Muscle layer of colon (tissue), 2 donors: ENCODE measurements around the gene BBS1.
"Not testable (repeated sequence)": the region's sequence is repeated elsewhere in the genome, so short reads cannot be mapped to it uniquely, and the experiment has no call there.

Source experiments
- H3K27ac ChIP-seq: one replicate; pipeline ENCODE4 v1.7.0; 2013; ENCODE audit warnings: low read depth, mild to moderate bottlenecking, low read length, moderate library complexity
- H3K27me3 ChIP-seq, 2 donors: one replicate each; pipeline ENCODE4 v1.7.0; 2013; ENCODE audit warnings: low read length in 2 of 2, mild to moderate bottlenecking in 2 of 2; ENCODE audit not compliant: insufficient read depth in 2 of 2, control insufficient read depth in 1 of 2
- H3K36me3 ChIP-seq: one replicate; pipeline ENCODE4 v1.7.0; 2013; ENCODE audit warnings: mild to moderate bottlenecking, low read length; ENCODE audit not compliant: insufficient read depth
- H3K4me1 ChIP-seq: one replicate; pipeline ENCODE4 v1.7.0; 2013; ENCODE audit warnings: mild to moderate bottlenecking, low read length; ENCODE audit not compliant: insufficient read depth
- H3K4me3 ChIP-seq, 2 donors: one replicate each; pipeline ENCODE4 v1.7.0; 2013; ENCODE audit warnings: low read length in 2 of 2, low read depth in 1 of 2, mild to moderate bottlenecking in 1 of 2, moderate library complexity in 1 of 2
- H3K9ac ChIP-seq: one replicate; pipeline ENCODE4 v1.7.0; 2013; ENCODE audit warnings: low read length
- H3K9me3 ChIP-seq: one replicate; pipeline ENCODE4 v1.7.0; 2013; ENCODE audit warnings: mild to moderate bottlenecking, low read length
- donor health status: abdominal sarcoma.
- donor health status: Adenocarcinoma of cecum.

Gene BBS1

DNA sequence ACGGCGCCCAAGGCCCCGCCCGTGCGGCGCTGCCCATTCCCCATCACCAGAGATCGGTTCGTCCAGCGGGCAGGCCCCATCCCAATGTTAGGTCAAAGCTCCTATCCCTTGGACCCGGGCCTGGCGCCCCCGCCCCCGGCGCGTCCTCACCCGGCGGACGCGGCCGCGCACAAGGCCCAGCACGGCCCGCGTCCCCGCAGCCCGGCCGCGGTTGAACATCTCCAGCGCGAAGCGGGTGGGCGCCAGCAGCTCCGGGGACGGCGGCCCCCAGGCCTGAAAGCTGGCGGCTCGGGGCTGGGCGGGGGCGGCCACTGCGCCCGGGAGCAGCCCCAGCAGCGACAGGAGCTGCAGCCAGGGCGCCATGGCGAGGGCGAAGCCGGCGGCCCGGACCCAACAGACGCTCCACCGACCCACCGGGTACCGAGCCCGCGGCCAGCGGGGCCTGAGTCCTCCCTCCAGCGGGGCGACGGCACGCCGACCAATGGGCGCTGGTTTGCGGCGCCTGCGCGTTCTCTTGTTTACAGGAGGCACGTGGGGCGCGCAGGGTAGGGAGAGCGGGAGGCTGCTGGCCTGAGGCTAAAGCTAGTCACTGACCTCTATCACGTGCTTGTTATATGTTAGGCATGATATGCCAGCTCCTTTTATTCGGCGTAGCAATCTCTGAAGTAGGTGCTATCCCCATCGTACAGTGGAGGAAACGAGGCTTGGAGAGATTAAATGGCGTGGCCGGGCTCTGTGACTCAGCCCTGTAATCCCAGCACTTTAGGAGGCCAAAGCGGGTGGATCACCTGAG lies 57.9 kb downstream of the BBS1 start, which contains the start of gene CTSF:
Gene CTSF, minus strand, starts transcription at position 483 of the 793 bp plus-strand sequence. Its CDS starts 120 bp downstream, at position 363.
- H3K9me3 ChIP-seq: no peaks in the 10 kb centered on the region
- H3K27me3 ChIP-seq: no peaks in the 10 kb centered on the region
- H3K36me3 ChIP-seq: peaks cover 4% of the 10 kb centered on the region
- H3K27ac ChIP-seq: peak within 1 kb of the TSS; percentile 52
- peaks cover 14% of the 10 kb centered on the region for H3K4me1 ChIP-seq
- peak within 1 kb of the TSS; percentile 38 to 70 for H3K4me3 ChIP-seq
- no peak within 1 kb of the TSS for H3K9ac ChIP-seq

DNA sequence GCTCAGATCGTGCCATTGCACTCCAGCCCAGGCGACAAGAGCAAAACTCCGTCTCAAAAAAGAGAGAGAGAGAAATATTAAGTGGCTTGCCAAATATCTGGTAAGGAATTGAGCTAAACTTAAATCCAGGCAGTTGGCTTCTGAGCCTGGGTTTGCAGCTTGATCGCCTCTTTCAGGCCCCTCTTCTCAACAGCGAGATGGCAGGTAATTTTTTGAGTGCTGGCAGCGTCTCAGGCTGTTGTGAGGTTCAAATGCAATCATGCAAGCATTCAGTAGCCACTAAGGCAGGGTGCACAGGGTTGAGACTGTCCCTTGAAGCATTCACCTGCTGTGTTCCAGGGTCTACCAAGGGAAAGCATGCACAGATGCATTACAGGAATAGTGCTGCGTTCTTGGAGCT lies 58.6 kb downstream of the BBS1 start:
- H3K36me3 ChIP-seq: peaks cover 4% of the 10 kb centered on the region
- H3K4me1 ChIP-seq: peaks cover 14% of the 10 kb centered on the region
- no peaks in the 10 kb centered on the region for H3K27me3 ChIP-seq
- peak overlapping the region in 1 of 2 donors; percentile 70 for H3K4me3 ChIP-seq
- no peak overlapping the region for H3K27ac ChIP-seq
- H3K9me3 ChIP-seq: no peaks in the 10 kb centered on the region
- H3K9ac ChIP-seq: no peak overlapping the region

DNA sequence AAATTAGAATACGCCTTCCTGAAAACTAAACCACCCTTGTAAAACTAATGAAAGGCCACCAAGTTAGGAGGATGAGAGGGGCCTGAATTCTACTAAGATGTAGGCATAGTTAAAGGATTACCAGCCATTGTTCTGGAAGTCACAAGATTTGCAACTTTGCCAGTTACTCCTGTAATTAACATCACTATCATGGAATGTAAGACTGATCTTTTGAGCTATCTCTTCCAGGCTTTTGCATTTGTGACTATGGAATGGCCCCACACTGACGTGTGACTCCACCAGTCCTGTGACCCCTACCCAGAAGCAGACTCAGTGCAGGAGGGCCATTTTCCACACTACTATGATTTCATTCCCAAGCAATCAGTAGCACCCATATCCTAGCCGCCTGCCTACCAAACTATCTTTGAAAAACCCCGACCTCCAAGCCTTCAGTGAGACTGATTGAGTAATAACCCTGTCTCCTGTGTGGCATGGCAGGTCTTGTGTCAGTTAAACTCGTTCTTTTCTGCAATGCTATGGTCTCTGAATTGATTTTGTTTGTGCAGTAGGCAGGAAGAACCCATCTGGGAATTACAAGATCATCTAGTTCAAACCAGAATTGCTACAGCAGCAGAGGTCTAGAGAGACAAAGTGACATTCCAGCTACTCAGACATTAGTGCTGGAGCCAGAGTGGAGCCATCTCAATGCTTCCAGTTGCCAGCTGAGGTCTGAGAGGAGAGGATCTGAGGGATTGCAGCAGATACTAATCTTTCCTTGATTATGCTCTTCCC lies 59.8 kb downstream of the BBS1 start:
- Histone ChIP-seq H3K9ac (no peak overlapping the region), H3K36me3 (peaks cover 4% of the 10 kb centered on the region), H3K4me3 (no peak overlapping the region), H3K27ac (no peak overlapping the region), H3K27me3 (no peaks in the 10 kb centered on the region), H3K9me3 (no peaks in the 10 kb centered on the region), H3K4me1 (peaks cover 14% of the 10 kb centered on the region)

DNA sequence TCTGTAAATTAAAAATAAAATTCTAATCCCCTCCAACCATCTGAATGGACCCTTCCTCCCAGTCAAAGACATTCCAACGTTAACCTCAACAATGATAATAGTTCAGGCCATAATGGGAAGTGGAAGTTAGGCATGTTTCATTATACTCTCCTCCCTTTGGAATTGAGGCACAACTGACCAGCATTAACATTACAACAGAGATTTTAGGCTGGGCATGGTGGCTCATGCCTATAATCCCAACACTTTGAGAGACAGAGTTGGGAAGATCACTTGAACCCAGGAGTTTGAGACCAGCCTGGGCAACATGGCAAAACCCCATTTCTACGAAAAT lies 60.4 kb downstream of the BBS1 start:
- Histone ChIP-seq H3K36me3 (no peaks in the 10 kb centered on the region), H3K4me1 (peaks cover 14% of the 10 kb centered on the region), H3K4me3 (no peak overlapping the region), H3K9ac (no peak overlapping the region), H3K27me3 (no peaks in the 10 kb centered on the region), H3K9me3 (no peaks in the 10 kb centered on the region), H3K27ac (no peak overlapping the region)

DNA sequence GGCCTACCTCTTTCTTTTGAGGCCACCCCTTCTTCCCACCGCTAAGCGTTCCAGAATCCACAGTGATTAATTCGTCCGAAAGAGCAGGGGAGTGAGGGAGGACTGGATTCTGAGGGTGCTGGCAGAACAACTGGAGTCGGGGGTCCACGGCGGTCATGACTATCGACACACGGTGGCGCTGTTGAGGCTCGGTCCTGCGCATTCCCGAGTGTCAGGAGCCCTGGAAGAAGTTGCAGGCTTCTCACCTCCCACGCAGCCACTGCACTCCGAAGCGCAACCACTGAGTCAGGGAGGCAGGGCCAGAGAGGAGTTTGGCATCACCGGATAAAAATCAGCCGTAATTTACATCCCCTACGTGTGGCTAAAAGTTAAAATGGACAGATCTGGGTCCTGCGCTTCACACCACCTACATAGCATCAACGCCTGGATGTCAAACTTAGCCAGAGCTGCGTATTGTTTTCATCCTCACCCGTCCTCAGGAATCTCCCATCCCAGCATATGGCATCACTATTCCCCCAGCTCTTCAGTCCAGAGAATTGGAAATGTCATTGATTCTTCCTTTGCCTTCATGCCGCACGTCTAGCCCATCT lies 68.7 kb downstream of the BBS1 start:
- Histone ChIP-seq H3K27me3 (no peaks in the 10 kb centered on the region), H3K27ac (no peak overlapping the region), H3K9ac (no peak overlapping the region), H3K4me3 (no peak overlapping the region), H3K9me3 (no peaks in the 10 kb centered on the region), H3K4me1 (peaks cover 5% of the 10 kb centered on the region), H3K36me3 (no peaks in the 10 kb centered on the region)

DNA sequence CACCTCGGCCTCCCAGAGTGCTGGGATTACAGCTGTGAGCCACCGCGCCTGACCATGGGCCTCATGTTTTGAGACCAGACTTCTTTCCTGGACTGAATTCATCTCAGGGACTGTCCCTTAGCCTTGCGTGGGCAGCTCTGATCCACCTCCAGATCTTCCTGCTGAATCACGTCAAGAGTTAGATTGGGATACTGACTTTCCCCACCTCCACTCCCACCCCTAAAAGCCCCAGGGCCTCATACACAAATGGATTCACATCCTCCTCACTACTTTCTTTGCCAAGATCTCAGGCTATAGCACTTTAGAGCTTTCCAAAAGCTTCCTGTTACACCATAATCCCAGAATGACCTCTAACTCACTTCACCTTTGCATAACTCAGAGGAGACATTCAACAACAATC lies 70.4 kb downstream of the BBS1 start:
- Histone ChIP-seq H3K4me3 (no peak overlapping the region), H3K4me1 (peaks cover 5% of the 10 kb centered on the region), H3K27me3 (no peaks in the 10 kb centered on the region), H3K9me3 (no peaks in the 10 kb centered on the region), H3K36me3 (no peaks in the 10 kb centered on the region), H3K9ac (no peak overlapping the region), H3K27ac (no peak overlapping the region)

DNA sequence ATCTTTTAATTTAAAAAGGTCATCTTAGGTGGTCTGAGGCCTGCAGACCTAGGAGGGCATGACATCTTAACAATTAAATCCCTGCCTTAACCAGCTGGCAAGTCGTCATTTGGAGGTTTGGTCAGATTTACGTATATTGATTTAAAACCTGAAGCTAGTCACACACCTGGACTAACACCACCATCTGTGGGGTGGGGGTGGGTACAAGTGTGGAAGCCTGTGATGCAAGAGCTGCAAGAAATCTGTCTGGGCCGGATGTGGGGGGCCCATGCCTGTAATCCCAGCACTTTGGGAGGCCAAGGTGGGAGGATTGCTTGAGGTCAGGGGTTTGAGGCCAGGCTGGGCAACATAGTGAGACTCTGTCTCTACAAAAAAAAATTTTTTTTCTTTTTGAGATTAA lies 70.8 kb downstream of the BBS1 start:
- no peaks in the 10 kb centered on the region for H3K9me3 ChIP-seq
- H3K27ac ChIP-seq: no peak overlapping the region
- H3K9ac ChIP-seq: no peak overlapping the region
- no peaks in the 10 kb centered on the region for H3K36me3 ChIP-seq
- H3K27me3 ChIP-seq: no peaks in the 10 kb centered on the region
- H3K4me1 ChIP-seq: peaks cover 5% of the 10 kb centered on the region
- H3K4me3 ChIP-seq: no peak overlapping the region

DNA sequence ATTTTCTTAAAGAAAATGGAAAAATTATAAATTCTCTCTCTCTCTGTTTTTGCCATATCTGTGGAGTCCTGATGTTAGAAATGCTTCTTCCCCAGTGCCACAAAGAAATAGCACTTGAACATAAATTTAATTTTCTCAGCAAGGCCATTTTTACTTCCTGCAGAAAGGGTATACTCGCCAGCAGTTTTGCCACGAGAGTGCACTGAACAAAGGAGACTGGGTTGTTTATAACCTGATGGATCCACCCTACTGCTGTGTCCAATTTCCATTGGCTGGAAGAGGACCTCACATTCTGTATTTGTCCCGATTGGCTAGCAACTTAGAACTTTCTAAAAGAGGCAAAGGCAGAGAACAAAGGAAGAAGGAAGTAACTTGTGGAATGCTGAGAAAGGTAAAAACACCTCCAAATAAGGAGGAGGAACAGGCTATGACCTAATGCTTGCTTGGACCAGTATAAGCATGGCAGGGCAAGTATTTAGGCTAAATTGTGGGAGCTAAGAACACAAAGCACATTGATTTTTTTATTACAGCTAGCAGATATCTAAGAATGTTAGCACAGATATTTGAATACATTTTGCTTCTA lies 72.2 kb downstream of the BBS1 start:
- H3K4me1 ChIP-seq, H3K4me3 ChIP-seq, H3K27ac ChIP-seq, H3K27me3 ChIP-seq, H3K36me3 ChIP-seq, H3K9me3 ChIP-seq, H3K9ac ChIP-seq: not testable (repeated sequence)
